ENCODE data around the gene MAST2. TPM values are rescaled to one million over a fixed set of nuclear protein-coding genes. Genes with fewer than 3 reads are reported as not detected.

Gene MAST2
- 27.6 TPM for total RNA-seq (ENCODE audit: unreplicated experiment)
- long read RNA-seq, partial matches to known transcripts: 1 of 2 reads
- long read RNA-seq, other reads (novel, unspliced or antisense): 1 of 2 reads

DNA sequence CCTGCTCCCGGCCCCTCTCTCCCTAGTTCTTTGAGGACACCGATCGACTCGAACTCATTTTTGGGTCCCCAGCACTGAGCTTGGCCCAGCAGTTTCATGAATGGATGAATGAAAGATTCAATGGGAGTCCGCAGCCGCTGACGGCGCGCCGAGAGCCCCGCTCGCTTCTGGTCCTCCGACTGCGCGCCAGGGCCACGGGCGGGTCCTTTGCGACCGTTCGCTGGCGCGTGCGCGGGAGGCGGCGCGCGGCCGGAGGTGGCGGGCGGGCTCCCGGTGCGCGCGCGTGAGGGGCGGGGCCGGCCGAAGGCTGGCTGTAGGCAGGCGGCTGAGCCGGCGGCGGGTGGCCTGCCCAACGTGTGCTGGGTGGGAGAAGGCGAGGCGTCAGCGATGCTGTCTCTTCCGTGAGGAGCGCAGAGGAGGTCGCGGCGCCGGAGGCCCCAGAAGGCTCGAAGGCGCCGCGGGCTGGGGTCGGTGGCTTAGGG, at the start of gene MAST2:
MAST2 (plus strand) TSS at position 314 of the 482 bp plus-strand sequence. CDS start 284 bp downstream, outside the sequence.
- peaks cover 4% of the 10 kb centered on the region for H3K27me3 Mint-ChIP-seq (ENCODE audit: unreplicated experiment)
- no peaks in the 10 kb centered on the region for H3K9me3 Mint-ChIP-seq (ENCODE audit: unreplicated experiment)
- peaks cover 23% of the 10 kb centered on the region for H3K4me1 Mint-ChIP-seq (ENCODE audit: unreplicated experiment)
- TF ChIP-seq, protein P1, sequence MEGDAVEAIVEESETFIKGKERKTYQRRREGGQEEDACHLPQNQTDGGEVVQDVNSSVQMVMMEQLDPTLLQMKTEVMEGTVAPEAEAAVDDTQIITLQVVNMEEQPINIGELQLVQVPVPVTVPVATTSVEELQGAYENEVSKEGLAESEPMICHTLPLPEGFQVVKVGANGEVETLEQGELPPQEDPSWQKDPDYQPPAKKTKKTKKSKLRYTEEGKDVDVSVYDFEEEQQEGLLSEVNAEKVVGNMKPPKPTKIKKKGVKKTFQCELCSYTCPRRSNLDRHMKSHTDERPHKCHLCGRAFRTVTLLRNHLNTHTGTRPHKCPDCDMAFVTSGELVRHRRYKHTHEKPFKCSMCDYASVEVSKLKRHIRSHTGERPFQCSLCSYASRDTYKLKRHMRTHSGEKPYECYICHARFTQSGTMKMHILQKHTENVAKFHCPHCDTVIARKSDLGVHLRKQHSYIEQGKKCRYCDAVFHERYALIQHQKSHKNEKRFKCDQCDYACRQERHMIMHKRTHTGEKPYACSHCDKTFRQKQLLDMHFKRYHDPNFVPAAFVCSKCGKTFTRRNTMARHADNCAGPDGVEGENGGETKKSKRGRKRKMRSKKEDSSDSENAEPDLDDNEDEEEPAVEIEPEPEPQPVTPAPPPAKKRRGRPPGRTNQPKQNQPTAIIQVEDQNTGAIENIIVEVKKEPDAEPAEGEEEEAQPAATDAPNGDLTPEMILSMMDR (IDR thresholded peaks at IDR 0.05; ENCODE audit: unreplicated experiment): no peak
- peaks cover 3% of the 10 kb centered on the region for H3K36me3 Mint-ChIP-seq (ENCODE audit: low read depth, unreplicated experiment)
- DNase-seq (ENCODE audit: low spot score): peak; percentile 90
- H3K27ac Mint-ChIP-seq (ENCODE audit: unreplicated experiment): peak within 1 kb of the TSS; percentile 34
- peak within 1 kb of the TSS; percentile 98 for H3K4me3 Mint-ChIP-seq (ENCODE audit: unreplicated experiment)

DNA sequence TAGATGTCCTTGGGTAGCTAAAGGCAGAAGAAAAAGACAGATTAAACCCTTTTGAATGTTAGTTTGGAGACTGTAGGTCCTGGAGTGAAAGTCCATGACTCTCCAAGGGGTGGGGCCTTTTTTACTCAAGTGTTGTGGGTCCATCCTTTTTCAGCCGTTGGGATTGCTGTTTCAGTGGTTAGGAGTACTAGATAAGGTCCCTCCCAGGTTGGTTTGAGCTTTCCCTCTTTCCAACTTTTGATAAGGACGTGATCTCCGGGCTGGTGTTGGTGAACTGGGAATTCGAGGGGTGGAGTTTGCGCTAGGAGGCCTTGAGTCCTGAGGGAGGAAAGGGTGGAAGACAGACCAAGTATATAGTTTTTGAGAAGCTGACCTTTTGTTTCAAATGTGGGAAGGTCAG, 47.7 kb upstream of the MAST2 start:
- Mint-ChIP-seq H3K9me3 (ENCODE audit: unreplicated experiment) (peaks cover 7% of the 10 kb centered on the region), H3K4me1 (ENCODE audit: unreplicated experiment) (peaks cover 14% of the 10 kb centered on the region), H3K27me3 (ENCODE audit: unreplicated experiment) (peaks cover 5% of the 10 kb centered on the region), H3K36me3 (ENCODE audit: low read depth, unreplicated experiment) (peaks cover 16% of the 10 kb centered on the region), H3K4me3 (ENCODE audit: unreplicated experiment) (no peak overlapping the region), H3K27ac (ENCODE audit: unreplicated experiment) (no peak overlapping the region)
- TF ChIP-seq, protein P1 (IDR thresholded peaks at IDR 0.05; ENCODE audit: unreplicated experiment): no peak
- DNase-seq (ENCODE audit: low spot score): no peak

DNA sequence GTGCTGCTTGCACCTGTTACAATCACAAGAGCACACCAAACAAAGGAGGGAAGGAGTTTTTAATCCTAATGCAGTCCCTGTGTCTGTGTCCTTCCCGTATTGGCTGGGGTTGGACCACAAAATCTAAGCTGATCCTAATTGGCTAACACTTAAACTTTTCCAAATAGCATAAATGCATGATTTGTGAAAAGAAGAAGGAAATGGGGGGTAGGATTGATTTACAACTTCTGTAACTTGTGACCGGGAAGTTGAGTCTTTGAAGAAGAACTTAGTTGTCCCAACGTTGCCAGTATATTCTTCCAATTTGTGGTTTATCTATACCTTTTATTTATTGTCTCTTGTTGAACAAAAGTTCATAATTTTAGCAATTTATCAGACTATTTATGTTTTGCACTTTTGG, 41.1 kb upstream of the MAST2 start:
- Mint-ChIP-seq H3K4me1 (ENCODE audit: unreplicated experiment) (peaks cover 11% of the 10 kb centered on the region), H3K9me3 (ENCODE audit: unreplicated experiment) (no peaks in the 10 kb centered on the region), H3K4me3 (ENCODE audit: unreplicated experiment) (no peak overlapping the region), H3K27ac (ENCODE audit: unreplicated experiment) (no peak overlapping the region), H3K36me3 (ENCODE audit: low read depth, unreplicated experiment) (no peaks in the 10 kb centered on the region), H3K27me3 (ENCODE audit: unreplicated experiment) (no peaks in the 10 kb centered on the region)
- TF ChIP-seq, protein P1 (IDR thresholded peaks at IDR 0.05; ENCODE audit: unreplicated experiment): no peak
- no peak for DNase-seq (ENCODE audit: low spot score)

DNA sequence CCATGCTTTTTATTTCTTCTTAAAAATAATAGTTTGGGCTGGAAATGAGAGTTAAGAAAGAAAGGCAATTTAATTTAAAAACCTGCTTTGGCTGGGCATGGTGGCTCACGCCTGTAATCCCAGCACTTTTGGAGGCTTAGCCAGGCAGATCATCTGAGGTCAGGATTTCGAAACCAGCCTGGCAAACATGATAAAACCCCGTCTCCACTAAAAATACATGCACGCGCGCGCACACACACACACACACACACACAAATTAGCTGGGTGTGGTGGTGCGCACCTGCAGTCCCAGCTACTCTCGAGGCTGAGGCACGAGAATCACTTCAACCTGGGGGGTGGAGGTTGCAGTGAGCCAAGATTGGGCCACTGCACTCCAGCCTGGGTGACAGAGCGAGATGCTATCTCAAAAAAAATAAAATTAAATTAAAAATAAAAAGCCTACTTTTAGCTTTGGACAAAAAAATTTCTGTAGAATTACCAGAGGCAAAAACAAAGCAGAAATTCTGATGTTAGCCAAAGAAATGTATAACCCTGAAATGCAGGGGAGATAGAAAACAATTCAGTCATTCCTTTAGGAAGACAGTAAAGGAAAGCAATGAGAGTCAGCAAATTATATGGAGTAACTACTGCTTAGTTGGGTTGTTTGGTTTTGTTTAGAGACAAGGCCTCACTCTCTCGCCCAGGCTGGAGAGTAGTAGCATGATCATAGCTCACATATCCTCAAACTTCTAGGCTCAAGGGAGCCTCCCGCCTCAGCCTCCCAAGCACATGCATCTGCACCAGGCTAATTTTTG, 37.2 kb upstream of the MAST2 start:
- Mint-ChIP-seq H3K27me3 (ENCODE audit: unreplicated experiment) (no peaks in the 10 kb centered on the region), H3K27ac (ENCODE audit: unreplicated experiment) (no peak overlapping the region), H3K4me1 (ENCODE audit: unreplicated experiment) (no peaks in the 10 kb centered on the region), H3K36me3 (ENCODE audit: low read depth, unreplicated experiment) (no peaks in the 10 kb centered on the region), H3K9me3 (ENCODE audit: unreplicated experiment) (no peaks in the 10 kb centered on the region), H3K4me3 (ENCODE audit: unreplicated experiment) (no peak overlapping the region)
- TF ChIP-seq, protein P1 (IDR thresholded peaks at IDR 0.05; ENCODE audit: unreplicated experiment): no peak
- no peak for DNase-seq (ENCODE audit: low spot score)

DNA sequence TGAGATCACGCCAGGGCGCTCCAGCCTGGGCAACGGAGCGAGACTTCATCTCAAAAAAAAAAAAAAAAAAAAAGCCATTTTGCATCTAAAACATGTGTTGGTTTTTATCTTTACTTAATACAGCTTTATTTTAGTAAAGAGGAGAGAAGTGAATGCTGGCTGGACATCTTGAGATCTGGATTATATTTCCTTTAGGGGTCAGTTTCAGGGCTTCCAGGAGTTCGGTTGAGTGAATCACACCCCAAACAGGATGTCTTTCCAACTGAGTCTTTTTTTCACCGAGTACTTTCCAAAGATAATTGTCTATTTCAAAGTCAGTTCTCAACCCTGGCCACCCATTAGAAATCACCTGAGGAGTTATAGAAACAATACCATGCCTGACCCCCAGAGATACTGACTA, 36.4 kb upstream of the MAST2 start:
- no peaks in the 10 kb centered on the region for H3K9me3 Mint-ChIP-seq (ENCODE audit: unreplicated experiment)
- no peaks in the 10 kb centered on the region for H3K27me3 Mint-ChIP-seq (ENCODE audit: unreplicated experiment)
- no peak overlapping the region for H3K27ac Mint-ChIP-seq (ENCODE audit: unreplicated experiment)
- no peaks in the 10 kb centered on the region for H3K36me3 Mint-ChIP-seq (ENCODE audit: low read depth, unreplicated experiment)
- DNase-seq (ENCODE audit: low spot score): no peak
- no peaks in the 10 kb centered on the region for H3K4me1 Mint-ChIP-seq (ENCODE audit: unreplicated experiment)
- no peak overlapping the region for H3K4me3 Mint-ChIP-seq (ENCODE audit: unreplicated experiment)
- TF ChIP-seq, protein P1 (IDR thresholded peaks at IDR 0.05; ENCODE audit: unreplicated experiment): no peak
